Cardiac fibroblast (primary cell): ENCODE data around the gene LRRC75A.

ENCODE experiments used
- DNase-seq, 2 donors: peaks; one replicate each; pipeline versions ENCODE4 v3.0.0 to v3.0.0-alpha.2; 2010; ENCODE audit warnings: low read depth in 2 of 2
- H3K4me3 ChIP-seq, 2 donors: replicated peaks in 1 of 2; 1 replicate in 1 of 2; 2 replicates in 1 of 2; pipeline ENCODE4 v1.5.1; 2011; ENCODE audit warnings: low read depth in 2 of 2, low read length in 2 of 2, mild to moderate bottlenecking in 2 of 2, moderate library complexity in 1 of 2
- TF ChIP-seq, protein P1 (sequence below): IDR thresholded peaks from one replicate; pipeline ENCODE4 v1.5.1; 2011; ENCODE audit warnings: low read depth, mild to moderate bottlenecking, low read length, inconsistent platforms

LRRC75A gene

DNA sequence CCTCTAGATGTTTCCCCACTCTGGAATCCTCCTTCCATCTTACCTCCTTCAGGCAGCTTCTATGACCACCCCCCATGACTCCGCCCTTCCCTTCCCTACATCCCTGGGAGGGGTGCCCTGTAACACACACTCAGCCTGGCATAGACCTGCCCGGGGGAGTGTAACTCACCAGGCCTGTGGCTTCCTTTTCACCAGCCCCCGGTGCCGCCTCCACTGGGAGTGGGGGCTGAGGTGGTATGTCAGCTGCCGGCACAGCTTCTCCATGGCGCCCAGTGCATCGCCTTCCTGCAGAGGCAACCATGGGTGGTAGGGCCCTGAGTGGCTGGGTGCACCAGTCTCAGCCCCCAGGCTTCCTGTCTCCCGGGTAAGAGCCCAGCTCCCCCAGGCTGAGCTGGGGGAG lies 44.3 kb downstream of the LRRC75A start:
- DNase-seq: no peak
- H3K4me3 ChIP-seq: no peak overlapping the region
- TF ChIP-seq, protein P1, sequence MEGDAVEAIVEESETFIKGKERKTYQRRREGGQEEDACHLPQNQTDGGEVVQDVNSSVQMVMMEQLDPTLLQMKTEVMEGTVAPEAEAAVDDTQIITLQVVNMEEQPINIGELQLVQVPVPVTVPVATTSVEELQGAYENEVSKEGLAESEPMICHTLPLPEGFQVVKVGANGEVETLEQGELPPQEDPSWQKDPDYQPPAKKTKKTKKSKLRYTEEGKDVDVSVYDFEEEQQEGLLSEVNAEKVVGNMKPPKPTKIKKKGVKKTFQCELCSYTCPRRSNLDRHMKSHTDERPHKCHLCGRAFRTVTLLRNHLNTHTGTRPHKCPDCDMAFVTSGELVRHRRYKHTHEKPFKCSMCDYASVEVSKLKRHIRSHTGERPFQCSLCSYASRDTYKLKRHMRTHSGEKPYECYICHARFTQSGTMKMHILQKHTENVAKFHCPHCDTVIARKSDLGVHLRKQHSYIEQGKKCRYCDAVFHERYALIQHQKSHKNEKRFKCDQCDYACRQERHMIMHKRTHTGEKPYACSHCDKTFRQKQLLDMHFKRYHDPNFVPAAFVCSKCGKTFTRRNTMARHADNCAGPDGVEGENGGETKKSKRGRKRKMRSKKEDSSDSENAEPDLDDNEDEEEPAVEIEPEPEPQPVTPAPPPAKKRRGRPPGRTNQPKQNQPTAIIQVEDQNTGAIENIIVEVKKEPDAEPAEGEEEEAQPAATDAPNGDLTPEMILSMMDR: no peak

- TF ChIP-seq, protein P1: no peak
- no peak for DNase-seq
- no peak overlapping the region for H3K4me3 ChIP-seq
These were observed 45.5 kb downstream of the LRRC75A start for GRCh38 chr17:16446338-16446983.

DNA sequence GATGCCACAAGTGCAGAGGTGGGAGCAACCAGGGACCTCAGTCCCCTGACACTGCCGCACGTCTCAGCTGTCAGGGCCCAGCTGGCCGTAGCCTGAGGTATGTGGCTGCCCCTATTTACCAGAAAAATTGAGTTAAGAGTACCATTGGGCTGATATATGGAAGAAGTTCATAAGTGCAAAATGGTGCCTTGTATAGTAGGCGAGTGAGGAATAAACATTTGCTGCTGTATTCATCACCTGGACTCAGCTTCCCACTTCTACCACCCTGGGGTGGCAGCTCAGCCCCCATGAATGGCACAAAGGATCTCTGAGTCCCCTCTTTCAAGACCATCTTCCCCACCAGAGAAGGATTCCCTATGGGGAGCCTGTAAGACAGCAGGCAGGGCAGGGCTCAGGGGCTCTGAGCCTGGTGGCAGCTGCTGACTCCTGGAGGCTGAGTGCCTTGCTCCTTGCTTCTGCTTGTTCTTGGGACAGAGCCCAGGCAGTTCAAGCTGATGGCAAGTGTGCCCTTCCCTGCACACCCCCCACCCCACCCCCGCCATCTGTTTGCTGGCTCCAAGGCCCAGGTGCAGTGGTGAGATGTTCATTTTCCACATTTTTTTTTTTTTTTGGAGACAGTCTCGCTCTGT lies 47.6 kb downstream of the LRRC75A start:
- no peak overlapping the region for H3K4me3 ChIP-seq
- DNase-seq: no peak
- TF ChIP-seq, protein P1: no peak

- no peak for DNase-seq
- TF ChIP-seq, protein P1: no peak
- H3K4me3 ChIP-seq: no peak overlapping the region
These were observed 48.3 kb downstream of the LRRC75A start for GRCh38 chr17:16443511-16444257.

DNA sequence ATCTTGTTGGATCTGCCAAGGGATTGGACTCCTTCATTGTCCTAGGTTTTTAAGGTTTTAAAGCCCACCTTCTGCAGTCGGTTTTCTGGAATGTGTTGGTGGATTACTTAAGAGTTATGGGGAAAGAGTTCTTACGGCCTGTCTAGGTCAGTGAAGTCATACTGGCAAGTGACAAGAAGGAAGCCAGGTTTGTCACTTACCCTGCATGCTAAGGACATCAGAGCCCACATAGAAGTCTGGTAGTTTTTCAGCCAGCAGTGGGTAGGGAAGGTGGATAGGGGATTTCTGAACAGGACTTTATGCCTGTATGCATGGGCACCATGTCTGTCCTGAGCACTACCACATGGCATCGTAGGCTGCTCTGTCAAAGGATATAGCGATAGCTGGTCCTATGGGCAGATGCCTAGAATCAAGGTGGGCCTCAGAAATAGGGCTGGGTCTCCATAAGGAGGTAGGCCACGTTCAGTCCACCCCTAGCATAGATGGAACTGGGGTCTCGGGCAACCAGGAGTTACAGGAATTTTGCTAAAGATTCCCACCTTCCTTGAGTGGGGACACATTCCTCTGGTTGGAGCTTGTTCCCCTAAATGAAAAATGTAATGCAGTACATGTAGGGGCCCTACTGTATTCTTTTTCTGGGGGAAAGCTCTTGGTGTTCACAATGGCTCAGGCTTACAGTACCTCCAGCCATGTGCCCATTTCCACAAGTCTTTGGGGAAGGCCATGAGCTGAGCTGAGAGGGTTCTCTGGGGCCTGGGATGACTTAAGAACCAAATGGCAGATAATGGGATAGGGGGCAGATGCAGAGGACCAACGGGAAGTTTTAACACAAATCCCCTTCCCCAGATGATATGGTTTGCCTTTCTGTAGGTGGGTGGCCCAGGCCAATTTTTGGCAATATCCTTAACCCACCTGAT lies 49.1 kb downstream of the LRRC75A start:
- DNase-seq: peak in 1 of 2 donors; percentile 28
- TF ChIP-seq, protein P1: no peak
- H3K4me3 ChIP-seq: no peak overlapping the region

GRCh38 chr17:16442141-16442540 lies 49.9 kb downstream of the LRRC75A start:
- peak; percentile 46 to 70 for DNase-seq
- no peak overlapping the region for H3K4me3 ChIP-seq
- TF ChIP-seq, protein P1: no peak
